ENCODE measurements around the gene SDK1. TPM values are rescaled to one million over a fixed set of nuclear protein-coding genes. Genes with fewer than 3 reads are reported as not detected.

SDK1 gene
- total and polyA plus RNA-seq, 2 donors (not counting 3 experiments of a cell fraction or from before 2014, with no cell fraction given), result 1.6 to 3.9 TPM

- no peaks in the 10 kb centered on the region for H3K9me3 ChIP-seq (replicated peaks; ENCODE audit: control insufficient read depth, insufficient read depth, low read length)
- no peaks in the 10 kb centered on the region for H3K36me3 ChIP-seq (ENCODE audit: control insufficient read depth in 2 of 2, extremely low read depth in 1 of 2, insufficient read depth in 2 of 2, low read length in 2 of 2)
- no peak overlapping the region for H3K27ac ChIP-seq (ENCODE audit: insufficient read depth, low read depth, low read length)
- BruUV-seq (replicated peaks), result no TSS peak
- H2AFZ ChIP-seq (ENCODE audit: low read depth, low read length), result no peak overlapping the region
- H3K9me1 ChIP-seq (replicated peaks; ENCODE audit: control insufficient read depth, extremely low read depth, insufficient read depth, low read length), result no peaks in the 10 kb centered on the region
- H4K20me1 ChIP-seq (replicated peaks; ENCODE audit: control insufficient read depth, extremely low read depth, insufficient read depth, low read length), result no peaks in the 10 kb centered on the region
- ChIA-PET POLR2A (no interaction called here), CTCF (interaction anchor here (1.7 kb wide), 1 partner anchor 246 kb away, joined by 3 read pairs; no protein-coding TSS in a partner anchor)
- TF ChIP-seq POLR2AphosphoS5 (IDR thresholded peaks at IDR 0.05; ENCODE audit: insufficient read depth, low read depth, low read length) (no peak), FOS (IDR thresholded peaks at IDR 0.05; ENCODE audit: borderline replicate concordance, insufficient read depth, low read length) (no peak), POLR2A (IDR thresholded peaks at IDR 0.05; ENCODE audit: low read depth, low read length) (no peak), GATA2 (IDR thresholded peaks at IDR 0.05; ENCODE audit: insufficient read depth, insufficient read length, low read depth, low read length) (no peak), MYC (IDR thresholded peaks at IDR 0.05; ENCODE audit: low read depth, low read length) (no peak), JUN (IDR thresholded peaks at IDR 0.05; ENCODE audit: borderline replicate concordance, insufficient read depth, insufficient read length, low read depth) (no peak), MAX (IDR thresholded peaks at IDR 0.05; ENCODE audit: insufficient read depth, insufficient read length) (no peak), EZH2 (IDR thresholded peaks at IDR 0.05; ENCODE audit: borderline replicate concordance, low read depth, low read length, severe bottlenecking) (no peak), CTCF (IDR thresholded peaks at IDR 0.05; ENCODE audit: extremely low read depth in 1 of 2, insufficient read depth in 1 of 2, low read depth in 1 of 2, low read length in 2 of 2) (no peak)
- H3K4me2 ChIP-seq (ENCODE audit: insufficient read depth, low read length), result no peak overlapping the region
- no peak overlapping the region for H3K4me3 ChIP-seq (replicated peaks in 1 of 3; ENCODE audit: insufficient read depth in 1 of 3, low read depth in 1 of 3, low read length in 3 of 3)
- no peak for DNase-seq (ENCODE audit: low read depth, low spot score)
- H3K4me1 ChIP-seq (ENCODE audit: control insufficient read depth, extremely low read depth, insufficient read depth, low read length), result no peaks in the 10 kb centered on the region
- dilution Hi-C loops (cut with MboI; ENCODE audit: extremely low pct_ligation_motif_present, low sequenced_read_pairs), result no loop called here
- intact Hi-C loops (cut with micrococcal nuclease), result no loop called here
- H3K27me3 ChIP-seq (ENCODE audit: control insufficient read depth in 2 of 2, insufficient read depth in 2 of 2, low read length in 2 of 2), result no peaks in the 10 kb centered on the region
- no peaks in the 10 kb centered on the region for H3K79me2 ChIP-seq (ENCODE audit: control insufficient read depth, insufficient read depth, low read length)
- FAIRE-seq, result no peak
- H3K9ac ChIP-seq (replicated peaks; ENCODE audit: extremely low read depth, insufficient read depth, low read length), result no peak overlapping the region
These were observed 126.9 kb downstream of the SDK1 start for GRCh38 chr7:3427957-3428356.

Data from endothelial cell of umbilical vein (primary cell).